K562 (cell line): ENCODE results near the gene GREB1. TPM values are rescaled to one million over a fixed set of nuclear protein-coding genes. Genes with fewer than 3 reads are reported as not detected.

Experiments
- MTA3 ChIP-seq: fragments of 450-650 bp; formaldehyde crosslinking; IDR thresholded peaks from 2 replicates; pipeline ENCODE4 v1.6.1; 2017; ENCODE audit warnings: mild to moderate bottlenecking, borderline replicate concordance
- SMARCE1 ChIP-seq: fragments of 450-650 bp; IDR thresholded peaks from 2 replicates; pipeline ENCODE4 v1.7.1; 2016; ENCODE audit warnings: mild to moderate bottlenecking
- SNRNP70 ChIP-seq: fragments of 200-400 bp; formaldehyde crosslinking; optimal IDR thresholded peaks from 2 replicates; pipeline ENCODE3; 2017; ENCODE audit warnings: low read depth, low read length
- TAL1 ChIP-seq: fragments of 450-650 bp; IDR thresholded peaks from 2 replicates; pipeline ENCODE4 v1.6.1; 2016; ENCODE audit warnings: mild to moderate bottlenecking
- XRCC3 ChIP-seq: fragments of 450-650 bp; IDR thresholded peaks from 2 replicates; pipeline ENCODE4 v1.6.1; 2017; ENCODE audit warnings: mild to moderate bottlenecking, moderate library complexity
- ZNF592 ChIP-seq: fragments of 450-650 bp; IDR thresholded peaks from 2 replicates; pipeline ENCODE4 v1.6.1; 2017; ENCODE audit warnings: antibody characterized with exemption, mild to moderate bottlenecking
- ZNF764 ChIP-seq: fragments of 250-450 bp; sonication (Bioruptor Pico); IDR thresholded peaks from 2 replicates; pipeline ENCODE4 v1.4.0; 2020; ENCODE audit warnings: low read depth, mild to moderate bottlenecking, moderate library complexity
- ZSCAN29 ChIP-seq: fragments of 450-650 bp; IDR thresholded peaks from 2 replicates; pipeline ENCODE4 v1.6.1; 2017
- polyA plus RNA-seq, 8 experiments: library from polyadenylated mRNA; depleted of rRNA in 4 of 8; stranded (reverse) in 5 of 8; unstranded in 3 of 8; fragments of >200 nt; fragmentation: Nextera tagmentation in 2 of 8; fragmentation: Illumina TruSeq in 1 of 8; extraction: Ambion mirVana in 2 of 8; extraction: Trizol in 1 of 8; gene quantifications; 2 replicates each; pipeline versions ENCODE4 v1.2.1 to v1.2.3, GENCODE V29; 2011 to 2014; ENCODE audit warnings: inconsistent platforms in 1 of 8, missing spikeins in 1 of 8
- total RNA-seq, 7 experiments: library from RNA; depleted of rRNA in 6 of 7; stranded (reverse); fragments of >200 nt in 6 of 7; fragmentation: Illumina TruSeq in 2 of 7; extraction: Trizol in 2 of 7; gene quantifications; 2 replicates each; pipeline versions ENCODE4 v1.2.1 to v1.2.3, GENCODE V29; 2011 to 2021; ENCODE audit warnings: low replicate concordance in 1 of 7
- TF ChIP-seq, protein P1 (sequence below), 2 experiments: fragments of 450-650 bp in 1 of 2; sonication (generic) in 1 of 2; formaldehyde crosslinking in 1 of 2; IDR thresholded peaks in 1 of 2; conservative IDR thresholded peaks in 1 of 2; 2 replicates each; pipeline versions ENCODE4 v1.6.1 to v1.8.1; 2016 to 2023; ENCODE audit warnings: mild to moderate bottlenecking in 2 of 2, moderate library complexity in 2 of 2, inconsistent platforms in 1 of 2, missing genetic modification reagents in 1 of 2

Gene GREB1
- total and polyA plus RNA-seq, 9 of the 15 experiments (the other 6 are each of a cell fraction or from before 2014, with no cell fraction given): 0.04 to 0.86 (median 0.10) TPM; not detected in 1

- TF ChIP-seq SMARCE1 (no peak), MTA3 (no peak), XRCC3 (no peak), SNRNP70 (no peak), ZSCAN29 (no peak), ZNF764 (CRISPR knock-in tag) (no peak), ZNF592 (no peak), TAL1 (no peak)
- TF ChIP-seq, protein P1, sequence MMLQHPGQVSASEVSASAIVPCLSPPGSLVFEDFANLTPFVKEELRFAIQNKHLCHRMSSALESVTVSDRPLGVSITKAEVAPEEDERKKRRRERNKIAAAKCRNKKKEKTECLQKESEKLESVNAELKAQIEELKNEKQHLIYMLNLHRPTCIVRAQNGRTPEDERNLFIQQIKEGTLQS (IDR thresholded peaks at IDR 0.05): no peak
- TF ChIP-seq, protein P1 (CRISPR knock-in tag; conservative IDR thresholded peaks at IDR 0.05): no peak
Measured at GRCh38 chr2:11683966-11684365, 150.1 kb downstream of the GREB1 start (continued).
